Measurements from ENCODE around the gene CYP2E1. TPM values are rescaled to one million over a fixed set of nuclear protein-coding genes. Genes with fewer than 3 reads are reported as not detected.
"Not testable (repeated sequence)": the region's sequence is repeated elsewhere in the genome, so short reads cannot be mapped to it uniquely, and the experiment has no call there.

The CYP2E1 gene
- polyA plus RNA-seq, 1 experiment: 1.3 TPM

DNA sequence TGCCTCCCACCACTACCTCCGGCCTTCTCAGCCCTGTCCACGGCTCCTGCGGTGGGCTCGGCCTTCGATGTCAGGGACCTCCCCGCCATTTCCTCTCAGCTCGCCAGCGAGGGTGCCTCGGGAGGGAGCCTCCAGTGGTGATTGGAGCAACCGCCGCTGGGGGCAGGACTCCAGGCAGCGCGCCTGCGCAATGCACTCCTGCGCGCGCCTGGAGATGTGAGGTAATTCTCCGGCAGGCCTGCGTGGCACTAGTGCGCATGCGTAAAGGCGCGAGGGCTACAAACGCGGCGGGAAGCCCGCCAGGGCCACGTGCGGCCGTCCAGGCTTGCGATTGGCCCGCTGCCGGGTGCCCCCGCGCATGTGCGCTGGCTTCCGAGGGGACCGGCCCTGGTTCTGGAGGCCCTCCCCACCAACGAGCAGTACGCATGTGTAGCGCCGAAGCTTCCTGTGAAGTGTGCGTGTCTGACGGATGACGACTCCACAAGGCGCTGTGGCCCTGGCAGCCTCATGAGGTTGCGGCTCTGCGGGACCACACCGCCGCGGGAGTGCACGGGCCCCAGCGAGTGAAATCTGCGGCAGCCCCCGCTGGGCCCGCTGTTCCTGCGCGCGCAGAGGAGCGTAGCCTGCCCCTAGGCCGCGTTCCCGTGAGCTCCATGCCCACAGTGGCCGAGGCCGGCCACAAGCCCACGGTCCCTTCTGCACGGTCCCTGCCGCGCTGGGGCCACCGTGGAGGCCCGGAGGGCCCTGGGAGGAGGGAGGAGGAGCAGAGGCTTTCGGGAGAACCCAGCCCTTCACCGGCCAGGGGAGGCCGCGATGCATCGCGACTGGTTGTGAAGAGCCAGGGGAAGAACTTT lies 38.5 kb downstream of the CYP2E1 start, which contains the start of gene SYCE1:
SYCE1 (minus strand) TSS at position 143 of the 854 bp plus-strand sequence; CDS start at position 89, 54 bp downstream.
- ChIA-PET CTCF (no interaction called here), POLR2A (no interaction called here)
- no peak within 1 kb of the TSS for H3K27ac ChIP-seq (ENCODE audit: low read depth, low read length)
- TF ChIP-seq, protein P1, sequence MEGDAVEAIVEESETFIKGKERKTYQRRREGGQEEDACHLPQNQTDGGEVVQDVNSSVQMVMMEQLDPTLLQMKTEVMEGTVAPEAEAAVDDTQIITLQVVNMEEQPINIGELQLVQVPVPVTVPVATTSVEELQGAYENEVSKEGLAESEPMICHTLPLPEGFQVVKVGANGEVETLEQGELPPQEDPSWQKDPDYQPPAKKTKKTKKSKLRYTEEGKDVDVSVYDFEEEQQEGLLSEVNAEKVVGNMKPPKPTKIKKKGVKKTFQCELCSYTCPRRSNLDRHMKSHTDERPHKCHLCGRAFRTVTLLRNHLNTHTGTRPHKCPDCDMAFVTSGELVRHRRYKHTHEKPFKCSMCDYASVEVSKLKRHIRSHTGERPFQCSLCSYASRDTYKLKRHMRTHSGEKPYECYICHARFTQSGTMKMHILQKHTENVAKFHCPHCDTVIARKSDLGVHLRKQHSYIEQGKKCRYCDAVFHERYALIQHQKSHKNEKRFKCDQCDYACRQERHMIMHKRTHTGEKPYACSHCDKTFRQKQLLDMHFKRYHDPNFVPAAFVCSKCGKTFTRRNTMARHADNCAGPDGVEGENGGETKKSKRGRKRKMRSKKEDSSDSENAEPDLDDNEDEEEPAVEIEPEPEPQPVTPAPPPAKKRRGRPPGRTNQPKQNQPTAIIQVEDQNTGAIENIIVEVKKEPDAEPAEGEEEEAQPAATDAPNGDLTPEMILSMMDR (IDR thresholded peaks at IDR 0.05; ENCODE audit: low read depth, low read length): no peak
- DNase-seq (ENCODE audit: low read depth, low spot score): no peak
- H3K9me3 ChIP-seq (ENCODE audit: control insufficient read depth, insufficient read depth, low read length): peaks cover 36% of the 10 kb centered on the region
- H3K4me3 ChIP-seq (ENCODE audit: low read depth, low read length): no peak within 1 kb of the TSS
- no peaks in the 10 kb centered on the region for H3K27me3 ChIP-seq (ENCODE audit: control insufficient read depth, insufficient read depth, low read length)

DNA sequence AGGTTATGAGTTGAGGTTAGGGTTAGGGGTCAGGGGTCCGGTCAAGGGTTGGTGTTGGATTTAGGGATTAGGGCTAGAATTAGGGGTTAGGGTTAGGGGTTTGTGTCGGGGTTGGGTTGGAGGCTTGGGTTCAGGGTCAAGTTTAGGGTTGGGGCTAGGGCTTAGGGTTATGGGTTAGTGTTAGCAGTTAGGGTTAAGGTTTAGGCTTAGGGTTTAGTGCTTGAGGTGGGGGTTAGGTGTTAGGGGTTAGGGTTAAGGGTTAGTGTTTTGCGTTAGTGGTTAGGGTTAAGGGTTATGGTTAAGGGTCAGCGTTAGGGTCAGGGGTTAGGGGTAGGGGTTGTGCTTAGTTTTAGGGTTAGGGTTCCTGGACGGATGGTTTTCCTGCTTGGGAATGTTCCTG lies 40.0 kb downstream of the CYP2E1 start:
- no peak for DNase-seq (ENCODE audit: low read depth, low spot score)
- TF ChIP-seq, protein P1 (IDR thresholded peaks at IDR 0.05; ENCODE audit: low read depth, low read length): no peak
- Histone ChIP-seq H3K27ac (ENCODE audit: low read depth, low read length) (no peak overlapping the region), H3K27me3 (ENCODE audit: control insufficient read depth, insufficient read depth, low read length) (no peaks in the 10 kb centered on the region), H3K4me3 (ENCODE audit: low read depth, low read length) (no peak overlapping the region), H3K9me3 (ENCODE audit: control insufficient read depth, insufficient read depth, low read length) (peaks cover 39% of the 10 kb centered on the region)
- POLR2A ChIA-PET: no interaction called here
- CTCF ChIA-PET: no interaction called here

DNA sequence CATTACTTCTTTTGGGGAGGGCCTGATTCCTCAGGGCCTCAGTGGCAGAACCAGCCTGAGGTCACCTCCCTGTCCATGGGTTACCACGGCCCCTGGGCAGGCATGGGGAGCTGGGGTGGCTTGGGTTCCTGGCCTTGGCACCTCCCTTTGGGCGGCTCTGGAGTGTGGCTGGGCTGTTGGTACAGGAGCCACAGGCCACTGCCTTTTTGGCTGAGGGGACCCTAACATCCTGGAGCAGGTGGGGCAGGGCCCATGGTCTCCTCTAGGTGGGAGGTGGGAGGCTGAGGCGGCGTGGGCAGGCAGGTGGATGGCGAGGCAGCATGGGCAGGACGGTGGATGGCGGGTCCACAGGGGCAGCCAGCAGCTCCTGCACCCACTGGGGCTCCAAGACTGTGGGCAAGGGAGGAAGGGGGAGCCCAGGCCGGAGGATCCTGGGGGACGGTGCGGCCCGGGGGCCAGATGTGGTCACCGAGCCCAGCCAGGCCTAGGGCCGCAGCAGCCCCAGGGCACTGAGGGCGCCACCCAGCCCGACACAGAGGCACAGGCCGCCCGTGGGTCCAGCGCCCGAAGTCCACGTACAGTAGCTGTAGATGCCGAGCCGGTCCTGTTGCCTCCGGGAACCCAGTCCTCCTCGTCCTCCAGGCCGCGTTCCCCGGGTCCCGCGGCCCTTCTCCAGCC lies 40.6 kb downstream of the CYP2E1 start:
- DNase-seq (ENCODE audit: low read depth, low spot score): no peak
- H3K4me3 ChIP-seq (ENCODE audit: low read depth, low read length): no peak overlapping the region
- H3K27ac ChIP-seq (ENCODE audit: low read depth, low read length): no peak overlapping the region
- peaks cover 40% of the 10 kb centered on the region for H3K9me3 ChIP-seq (ENCODE audit: control insufficient read depth, insufficient read depth, low read length)
- no peaks in the 10 kb centered on the region for H3K27me3 ChIP-seq (ENCODE audit: control insufficient read depth, insufficient read depth, low read length)
- TF ChIP-seq, protein P1 (IDR thresholded peaks at IDR 0.05; ENCODE audit: low read depth, low read length): no peak
- ChIA-PET POLR2A (no interaction called here), CTCF (no interaction called here)

DNA sequence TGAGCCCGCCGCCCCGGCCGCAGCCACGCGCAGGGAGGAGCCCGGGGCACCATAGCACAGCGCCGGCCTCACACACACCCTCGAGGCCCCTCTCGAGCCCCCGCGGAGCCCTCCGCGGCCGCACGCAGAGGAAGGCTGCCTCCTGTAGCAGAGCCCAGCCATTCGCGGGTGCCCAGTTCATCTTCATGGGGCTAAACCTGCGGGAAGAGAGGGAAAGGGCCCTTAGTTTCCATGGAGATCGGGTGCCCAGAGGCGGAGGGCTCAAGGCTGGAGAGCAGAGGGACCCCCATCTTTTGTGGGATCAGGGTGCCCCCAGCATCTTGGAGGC lies 41.1 kb downstream of the CYP2E1 start:
- no peak overlapping the region for H3K27ac ChIP-seq (ENCODE audit: low read depth, low read length)
- H3K9me3 ChIP-seq (ENCODE audit: control insufficient read depth, insufficient read depth, low read length): peaks cover 40% of the 10 kb centered on the region
- H3K4me3 ChIP-seq (ENCODE audit: low read depth, low read length): no peak overlapping the region
- ChIA-PET POLR2A (no interaction called here), CTCF (no interaction called here)
- DNase-seq (ENCODE audit: low read depth, low spot score): no peak
- TF ChIP-seq, protein P1 (IDR thresholded peaks at IDR 0.05; ENCODE audit: low read depth, low read length): no peak
- no peaks in the 10 kb centered on the region for H3K27me3 ChIP-seq (ENCODE audit: control insufficient read depth, insufficient read depth, low read length)

DNA sequence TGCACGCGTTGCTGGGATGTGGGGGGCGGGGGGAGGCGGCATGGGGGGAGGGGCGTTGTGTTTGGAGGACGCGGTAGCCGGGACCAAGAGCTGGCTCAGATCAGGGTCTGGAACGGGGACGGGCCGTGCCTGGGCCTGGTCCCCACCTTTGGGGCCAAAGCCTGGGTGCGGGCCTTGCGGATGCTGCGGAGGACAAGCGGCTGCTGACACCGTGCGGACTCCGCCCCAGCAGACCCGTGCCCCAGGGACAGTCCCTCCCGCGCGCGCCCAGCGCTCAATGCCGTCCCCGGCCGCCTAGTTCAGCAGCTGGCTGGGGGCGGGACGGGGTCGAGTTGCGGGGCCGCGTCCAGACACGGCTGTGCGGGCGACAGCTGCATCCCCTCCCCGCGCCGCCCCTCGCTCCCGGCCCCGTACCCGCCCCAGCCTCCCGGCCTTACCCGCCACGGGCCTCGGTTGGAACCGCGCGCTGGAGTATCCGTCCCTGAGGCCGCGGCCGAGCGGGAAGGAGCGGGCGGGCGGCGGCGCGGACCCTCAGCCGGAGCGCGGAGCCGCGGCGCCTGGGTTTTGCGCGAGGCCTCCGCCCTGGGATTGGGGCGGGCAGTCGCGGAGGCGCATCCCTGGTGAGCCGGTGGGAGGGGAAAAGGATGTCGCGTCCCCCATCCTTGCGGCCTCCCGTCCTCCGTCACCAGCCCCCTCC lies 41.8 kb downstream of the CYP2E1 start:
- DNase-seq (ENCODE audit: low read depth, low spot score); H3K27me3 ChIP-seq (ENCODE audit: control insufficient read depth, insufficient read depth, low read length); CTCF ChIA-PET; H3K27ac ChIP-seq (ENCODE audit: low read depth, low read length); H3K4me3 ChIP-seq (ENCODE audit: low read depth, low read length); POLR2A ChIA-PET: not testable (repeated sequence)
- H3K9me3 ChIP-seq (ENCODE audit: control insufficient read depth, insufficient read depth, low read length): peaks cover 40% of the 10 kb centered on the region

DNA sequence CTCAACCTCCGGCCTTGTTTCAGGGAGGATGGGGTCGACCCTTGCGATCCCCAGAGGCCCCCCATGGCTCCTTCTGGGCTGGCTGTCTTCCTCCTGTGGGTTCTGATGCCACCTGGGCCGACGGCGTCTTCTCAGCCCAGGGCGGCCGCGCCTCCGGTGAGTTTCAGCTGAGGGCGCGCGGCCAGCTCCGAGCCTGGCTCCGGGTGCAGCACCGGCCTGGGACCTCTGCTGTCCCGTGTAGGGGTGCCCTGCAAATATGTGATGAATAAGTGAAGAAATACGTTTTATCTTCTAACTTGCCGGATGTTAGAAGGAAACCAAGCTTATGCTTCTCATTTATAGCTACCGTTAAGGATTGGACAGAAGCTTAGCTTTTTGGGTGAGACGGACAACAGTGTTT lies 42.6 kb downstream of the CYP2E1 start:
- DNase-seq (ENCODE audit: low read depth, low spot score); H3K27ac ChIP-seq (ENCODE audit: low read depth, low read length); CTCF ChIA-PET; H3K4me3 ChIP-seq (ENCODE audit: low read depth, low read length); H3K27me3 ChIP-seq (ENCODE audit: control insufficient read depth, insufficient read depth, low read length); POLR2A ChIA-PET: not testable (repeated sequence)
- H3K9me3 ChIP-seq (ENCODE audit: control insufficient read depth, insufficient read depth, low read length): peaks cover 39% of the 10 kb centered on the region

DNA sequence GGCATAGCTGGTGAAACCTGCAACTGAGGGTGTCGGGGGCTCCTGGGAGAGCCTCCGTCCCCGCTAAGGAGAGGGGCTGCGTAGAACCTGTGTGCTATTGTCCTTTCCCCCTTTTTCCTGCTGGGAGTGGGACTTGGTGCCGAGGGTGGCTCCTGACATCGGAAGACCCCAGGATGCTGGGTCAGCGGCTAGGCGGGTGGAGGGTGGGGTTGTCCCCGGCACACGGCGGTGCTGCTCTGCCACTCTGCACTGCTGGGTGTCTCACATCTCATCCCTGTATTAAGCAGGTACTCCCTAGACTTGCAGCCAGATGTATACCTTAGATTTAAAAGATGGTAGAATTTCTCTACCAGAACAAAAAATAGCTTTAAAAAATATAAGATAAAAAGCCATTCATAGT lies 44.9 kb downstream of the CYP2E1 start:
- H3K4me3 ChIP-seq (ENCODE audit: low read depth, low read length); CTCF ChIA-PET; POLR2A ChIA-PET; DNase-seq (ENCODE audit: low read depth, low spot score); H3K27me3 ChIP-seq (ENCODE audit: control insufficient read depth, insufficient read depth, low read length); H3K27ac ChIP-seq (ENCODE audit: low read depth, low read length): not testable (repeated sequence)
- H3K9me3 ChIP-seq (ENCODE audit: control insufficient read depth, insufficient read depth, low read length): peaks cover 20% of the 10 kb centered on the region

DNA sequence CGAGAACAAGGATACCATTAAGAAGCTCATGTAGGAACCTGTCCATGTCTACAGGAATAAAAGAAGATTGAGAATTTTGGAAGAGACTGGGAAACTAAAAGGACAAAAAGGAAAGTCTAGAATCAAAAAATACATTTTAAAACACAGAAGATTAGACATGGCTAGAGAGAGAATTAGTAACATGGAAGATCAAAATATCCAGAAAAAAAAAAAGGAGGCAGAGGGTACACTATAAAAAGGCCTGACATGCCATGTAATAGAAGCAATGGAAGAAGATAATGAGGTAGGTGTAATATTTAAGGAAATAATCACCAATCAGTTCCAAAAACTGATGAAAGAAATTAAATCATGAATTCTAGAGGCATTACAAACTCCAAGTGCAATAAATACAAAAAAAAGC lies 46.3 kb downstream of the CYP2E1 start:
- H3K27ac ChIP-seq (ENCODE audit: low read depth, low read length); POLR2A ChIA-PET: not testable (repeated sequence)
- CTCF ChIA-PET: interaction anchor here (0.7 to 0.9 kb wide), 2 partner anchors 123 to 244 kb away, joined by 3 to 5 read pairs; no protein-coding TSS in a partner anchor

More for the DNA sequence above, 46.3 kb downstream of the CYP2E1 start:
- H3K9me3 ChIP-seq (ENCODE audit: control insufficient read depth, insufficient read depth, low read length); DNase-seq (ENCODE audit: low read depth, low spot score); H3K4me3 ChIP-seq (ENCODE audit: low read depth, low read length); H3K27me3 ChIP-seq (ENCODE audit: control insufficient read depth, insufficient read depth, low read length): not testable (repeated sequence)
